GM18873 (cell line): ENCODE measurements around the gene YEATS2.
A peak's percentile ranks its signal among the peaks of the same experiment; 100 is the strongest.
"Not testable (repeated sequence)": the region's sequence is repeated elsewhere in the genome, so short reads cannot be mapped to it uniquely, and the experiment has no call there.

Experiments
- ATAC-seq: cut with Tn5 transposase; IDR thresholded peaks from one replicate; pipeline ENCODE4 v1.9.1; 2021; ENCODE audit warnings: mild to moderate bottlenecking, moderate library complexity, moderate number of reproducible peaks; ENCODE audit not compliant: unreplicated experiment, low FRiP score

The YEATS2 gene

GRCh38 chr3:183697610-183698317, at the start of gene YEATS2:
Gene YEATS2 (plus strand): TSS chr3:183697797. CDS start chr3:183715163, 17,366 bp downstream.
- peak; percentile 39 for ATAC-seq

DNA sequence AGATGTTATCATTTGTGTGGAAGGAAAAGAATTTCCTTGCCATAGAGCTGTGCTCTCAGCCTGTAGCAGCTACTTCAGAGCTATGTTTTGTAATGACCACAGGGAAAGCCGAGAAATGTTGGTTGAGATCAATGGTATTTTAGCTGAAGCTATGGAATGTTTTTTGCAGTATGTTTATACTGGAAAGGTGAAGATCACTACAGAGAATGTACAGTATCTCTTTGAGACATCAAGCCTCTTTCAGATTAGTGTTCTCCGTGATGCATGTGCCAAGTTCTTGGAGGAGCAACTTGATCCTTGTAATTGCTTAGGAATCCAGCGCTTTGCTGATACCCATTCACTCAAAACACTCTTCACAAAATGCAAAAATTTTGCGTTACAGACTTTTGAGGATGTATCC, 47.0 kb upstream of the YEATS2 start:
- ATAC-seq: no peak

DNA sequence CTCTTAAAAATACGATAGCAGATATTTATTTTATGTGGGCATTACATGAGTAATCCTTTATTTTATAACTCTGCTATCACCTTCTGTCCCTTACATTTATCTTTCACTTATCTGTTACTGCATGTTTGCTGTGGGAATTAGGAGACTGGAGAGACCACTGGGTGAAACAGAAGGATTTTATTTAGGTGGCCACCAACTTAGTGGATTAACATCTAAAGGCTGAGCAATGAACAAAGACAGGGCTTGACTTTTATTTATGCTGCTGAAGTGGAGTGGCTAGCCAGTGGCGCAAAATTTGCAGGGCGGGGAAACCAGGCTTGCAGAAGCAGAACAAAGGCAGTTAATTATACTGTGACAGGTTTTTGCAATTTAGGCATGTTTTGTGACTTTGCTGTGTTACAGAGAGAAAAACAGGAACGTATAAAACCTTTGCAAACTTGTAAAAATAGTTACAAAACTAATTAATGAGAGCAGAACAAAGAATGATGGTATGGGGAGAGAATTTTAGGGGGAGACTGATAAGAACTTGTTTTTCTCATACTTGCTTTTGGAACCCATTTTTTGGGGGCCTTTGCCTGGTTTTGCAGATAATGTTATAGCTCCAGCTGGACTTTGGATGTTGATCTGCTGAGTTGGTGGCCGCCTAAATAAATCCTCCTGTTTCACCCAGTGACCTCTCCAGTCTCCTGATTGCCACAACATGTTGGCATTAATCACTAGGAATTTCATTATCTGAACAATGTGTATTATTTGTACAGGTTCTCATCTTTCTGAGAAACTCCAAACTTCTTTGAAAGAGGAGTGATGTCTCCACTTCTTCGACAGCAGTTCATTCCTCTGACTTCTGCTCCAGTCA, 44.2 kb upstream of the YEATS2 start:
- ATAC-seq: no peak

DNA sequence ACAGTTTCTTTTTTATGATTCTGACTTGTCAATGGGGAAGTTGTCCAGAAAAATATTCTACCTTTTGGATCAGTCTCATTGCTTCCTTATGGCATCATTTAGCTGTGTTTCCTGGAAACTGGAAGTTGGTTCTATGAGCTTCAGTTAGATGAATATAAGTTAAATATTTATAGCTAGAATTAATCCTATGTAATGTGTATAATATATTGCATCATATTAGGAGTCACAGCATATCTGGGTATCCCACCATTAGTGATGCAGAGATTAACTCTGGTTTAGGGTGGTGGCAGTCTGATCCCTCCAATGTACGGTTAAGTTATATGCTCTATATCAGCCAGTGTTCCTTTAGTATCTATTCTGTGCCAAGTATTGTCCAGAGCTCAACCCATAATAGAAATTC, 42.9 kb upstream of the YEATS2 start:
- no peak for ATAC-seq

DNA sequence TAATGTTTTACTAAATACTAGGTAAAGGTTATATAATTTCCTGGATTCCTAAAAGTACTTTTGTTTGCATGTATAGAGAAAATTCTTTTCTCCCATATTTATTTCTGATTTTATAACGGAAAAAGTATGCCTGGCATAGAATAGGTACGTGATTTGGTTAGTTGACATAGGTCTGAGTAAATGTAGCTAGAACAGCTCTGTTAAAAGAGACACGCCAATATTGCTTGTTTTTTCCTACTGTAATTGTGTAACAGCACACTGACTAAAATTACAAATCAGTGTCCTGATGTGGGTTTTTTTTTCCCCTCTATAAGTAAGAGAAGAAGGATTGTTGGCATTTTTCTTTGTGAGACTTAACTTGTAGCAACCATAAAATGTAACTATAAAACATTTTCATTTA, 35.5 kb upstream of the YEATS2 start:
- no peak for ATAC-seq

GRCh38 chr3:183664913-183665381, 32.6 kb upstream of the YEATS2 start:
- ATAC-seq: no peak

DNA sequence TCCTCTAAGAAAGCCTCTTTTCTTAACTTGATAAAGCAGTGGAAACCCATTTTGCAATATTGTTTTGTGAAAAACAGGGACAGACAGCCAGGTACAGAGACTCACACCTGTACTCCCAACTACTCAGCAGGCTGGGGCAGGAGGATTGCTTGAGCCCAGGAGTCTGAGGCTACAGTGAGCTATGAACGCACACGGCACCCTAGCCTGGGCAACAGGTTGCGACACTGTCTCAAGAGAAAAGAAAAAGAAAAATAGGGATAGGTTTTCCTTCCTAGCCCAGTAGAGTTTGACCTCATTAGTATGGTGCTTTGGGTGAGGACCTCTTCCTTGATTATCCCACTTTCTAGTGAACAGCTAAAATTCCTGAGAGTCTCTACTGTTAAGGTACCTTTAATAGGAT, 17.5 kb upstream of the YEATS2 start:
- ATAC-seq: no peak

GRCh38 chr3:183687705-183688104, 9.9 kb upstream of the YEATS2 start:
- no peak for ATAC-seq

GRCh38 chr3:183688874-183689273, 8.7 kb upstream of the YEATS2 start:
- no peak for ATAC-seq

DNA sequence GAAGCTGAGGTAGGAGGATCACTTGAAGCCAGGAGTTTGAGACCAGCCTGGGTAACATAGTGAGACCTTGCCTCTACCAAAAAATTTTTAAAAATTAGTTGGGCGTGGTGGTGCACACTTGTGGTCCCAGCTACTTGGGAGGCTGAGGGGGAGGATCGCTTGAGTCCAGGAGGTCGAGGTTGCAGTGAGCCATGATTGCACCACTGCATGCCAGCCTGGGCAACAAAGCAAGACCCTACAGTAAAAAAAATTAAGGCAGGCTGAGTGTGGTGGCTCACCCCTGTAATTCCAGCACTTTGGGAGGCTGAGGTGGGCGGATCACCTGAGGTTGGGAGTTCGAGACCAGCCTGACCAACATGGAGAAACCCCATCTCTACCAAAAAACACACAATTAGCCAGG, 8.0 kb upstream of the YEATS2 start:
- not testable (repeated sequence) for ATAC-seq

DNA sequence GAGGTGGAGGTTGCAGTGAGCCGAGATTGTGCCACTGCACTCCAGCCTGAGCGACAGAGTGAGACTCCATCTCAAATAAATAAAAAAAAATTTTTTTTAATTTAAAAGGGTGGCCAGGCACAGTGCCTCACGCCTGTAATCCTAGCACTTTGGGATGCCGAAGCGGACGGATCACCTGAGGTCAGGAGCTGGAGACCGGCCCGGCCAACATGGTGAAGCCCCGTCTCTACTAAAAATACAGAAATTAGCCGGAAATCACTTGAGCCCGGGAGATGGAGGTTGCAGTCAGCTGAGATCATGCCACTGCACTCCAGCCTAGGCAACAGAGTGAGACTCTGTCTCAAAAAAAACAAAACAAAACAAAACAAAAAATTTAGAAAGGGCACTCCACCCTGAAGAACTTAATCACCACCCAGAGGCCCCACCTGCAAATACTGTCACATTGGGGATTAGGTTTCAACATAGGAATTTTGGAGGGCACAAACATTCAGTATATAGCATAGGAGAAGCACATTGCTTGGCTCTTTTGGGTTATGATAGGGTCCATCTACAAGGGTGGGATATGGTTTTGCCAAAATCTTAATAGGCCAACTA, 7.1 kb upstream of the YEATS2 start:
- no peak for ATAC-seq

DNA sequence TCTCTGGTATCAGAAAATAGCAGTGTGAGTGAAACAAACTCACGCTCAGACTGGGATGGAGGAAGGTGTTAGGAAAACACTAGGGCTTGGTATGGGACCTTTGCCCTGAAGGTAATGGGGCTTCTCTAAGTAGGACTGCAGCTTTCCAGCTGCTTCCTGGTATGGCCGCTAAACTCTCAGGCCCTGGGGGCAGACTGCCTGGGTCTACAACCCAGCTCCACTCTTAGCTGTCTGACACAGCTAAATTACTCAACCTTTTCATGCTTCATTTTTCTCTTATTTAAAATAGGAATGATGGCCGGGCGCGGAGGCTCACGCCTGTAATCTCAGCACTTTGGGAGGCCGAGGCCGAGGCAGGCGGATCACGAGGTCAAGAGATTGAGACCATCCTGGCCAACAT, 5.2 kb upstream of the YEATS2 start:
- ATAC-seq: no peak

DNA sequence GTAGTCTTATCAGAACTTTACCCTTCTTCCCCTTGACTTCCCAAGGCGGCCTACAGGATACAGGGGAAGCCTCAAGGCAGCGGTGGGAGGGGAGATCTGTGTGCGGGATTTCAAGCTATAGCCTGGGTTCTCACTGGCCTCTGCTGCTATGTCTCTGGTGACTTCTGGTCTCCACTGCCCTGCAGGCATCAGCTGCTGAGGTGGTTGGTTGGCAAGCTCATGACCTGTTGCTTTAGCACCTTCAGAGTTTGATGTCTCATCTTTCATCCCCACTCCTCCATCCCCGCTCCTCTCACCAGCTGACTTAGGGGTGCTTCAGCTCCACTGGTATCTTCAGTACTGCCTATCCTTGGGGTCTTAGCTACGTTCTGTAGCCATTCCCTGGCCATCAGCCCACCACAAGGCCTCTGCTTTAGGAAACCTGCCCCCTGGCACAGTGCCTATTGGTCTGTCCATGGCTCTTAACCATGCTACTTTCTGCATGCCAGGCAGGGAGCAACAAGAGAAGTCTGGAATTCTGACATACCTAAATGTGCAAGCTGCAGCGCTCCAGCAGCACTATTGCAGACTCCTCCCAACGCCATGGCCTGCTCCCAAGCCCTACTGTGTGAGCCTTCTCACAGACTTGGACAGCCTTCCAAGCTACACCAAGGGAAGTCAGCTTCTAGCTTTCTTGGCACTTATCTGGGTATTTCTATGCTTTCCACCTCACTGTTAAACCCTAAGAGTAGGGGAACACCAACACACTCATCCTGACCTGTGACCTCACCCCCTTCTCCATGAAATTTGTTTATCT, 1.8 kb upstream of the YEATS2 start:
- no peak for ATAC-seq

DNA sequence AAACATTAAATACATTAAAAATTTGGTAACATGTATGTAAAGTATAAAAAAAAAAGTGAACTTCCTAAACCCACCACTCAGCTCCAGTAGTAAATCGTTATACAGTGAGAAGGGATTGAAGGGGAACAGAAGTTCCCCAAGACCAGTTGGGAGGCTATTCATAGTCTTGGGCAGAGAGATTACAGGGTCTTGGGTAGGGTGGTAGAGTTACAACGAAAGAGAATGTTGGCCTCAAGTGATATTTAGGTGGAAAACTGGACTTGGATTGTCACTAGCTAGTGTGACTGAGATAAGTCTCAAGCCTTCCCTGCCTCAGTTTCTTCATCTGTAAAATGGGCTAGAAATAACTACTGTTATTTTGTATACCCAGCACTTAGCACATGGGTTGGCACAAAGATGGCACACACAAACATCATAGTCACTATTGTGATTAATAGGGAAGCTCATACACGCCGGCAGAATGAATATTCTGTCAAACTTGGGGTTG, 431 bp upstream of the YEATS2 start:
- no peak for ATAC-seq

DNA sequence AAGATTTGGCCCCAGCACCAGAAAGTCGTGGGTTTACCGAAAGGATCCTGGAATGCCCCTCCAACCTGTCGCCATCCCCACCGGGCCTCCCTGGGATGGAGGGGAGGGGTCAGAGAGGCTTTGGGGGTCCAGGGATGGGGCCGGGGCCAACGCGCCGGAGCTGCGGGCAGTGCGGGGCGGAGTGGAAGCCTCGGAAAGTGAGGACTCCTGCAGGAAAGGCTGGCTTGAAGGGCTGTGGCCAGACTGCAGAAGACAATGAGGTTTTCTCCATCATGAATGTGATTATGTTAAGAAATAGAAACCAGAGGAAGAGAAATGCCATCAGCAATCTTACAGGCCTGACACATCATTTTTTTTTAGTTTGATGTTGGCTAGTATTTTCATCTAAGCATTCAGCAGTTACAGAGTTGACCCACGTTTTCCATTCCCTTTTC, 738 bp downstream of the YEATS2 start:
- peak; percentile 10 for ATAC-seq

- no peak for ATAC-seq
These were observed 1.2 kb downstream of the YEATS2 start for GRCh38 chr3:183698756-183699155.

DNA sequence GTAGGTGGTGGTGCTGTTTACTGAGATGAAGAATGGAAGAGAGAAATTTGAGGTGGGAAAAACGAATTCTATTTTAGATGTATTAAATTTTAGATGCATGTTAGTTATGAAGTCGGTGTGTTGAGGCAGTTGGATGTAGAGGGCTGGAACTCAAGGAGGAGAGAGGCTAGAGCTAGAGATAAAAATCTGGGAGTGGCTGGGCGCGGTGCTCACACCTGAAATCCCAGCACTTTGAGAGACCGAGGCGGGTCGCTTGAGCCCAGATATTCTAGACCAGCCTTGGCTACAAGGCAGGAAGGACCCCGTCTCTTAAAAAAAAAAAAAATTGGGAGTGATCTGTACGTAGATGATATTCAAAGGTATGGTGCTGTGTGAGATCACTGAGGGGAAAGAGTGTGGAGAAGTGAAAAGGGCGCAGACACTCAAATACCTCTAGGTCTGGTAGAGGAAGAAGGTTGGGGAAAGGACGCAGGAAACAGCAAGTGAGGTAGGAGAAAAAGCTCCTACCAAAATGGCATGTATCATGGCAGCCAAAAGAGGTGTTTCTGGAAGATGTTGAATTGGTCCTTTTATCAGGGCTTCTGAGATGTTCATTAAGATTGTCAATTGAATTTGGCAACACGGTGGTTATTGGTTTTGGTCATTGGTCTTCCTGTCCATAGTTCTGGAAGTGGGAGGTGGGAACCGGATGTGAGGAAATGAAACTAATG, 1.8 kb downstream of the YEATS2 start:
- no peak for ATAC-seq

DNA sequence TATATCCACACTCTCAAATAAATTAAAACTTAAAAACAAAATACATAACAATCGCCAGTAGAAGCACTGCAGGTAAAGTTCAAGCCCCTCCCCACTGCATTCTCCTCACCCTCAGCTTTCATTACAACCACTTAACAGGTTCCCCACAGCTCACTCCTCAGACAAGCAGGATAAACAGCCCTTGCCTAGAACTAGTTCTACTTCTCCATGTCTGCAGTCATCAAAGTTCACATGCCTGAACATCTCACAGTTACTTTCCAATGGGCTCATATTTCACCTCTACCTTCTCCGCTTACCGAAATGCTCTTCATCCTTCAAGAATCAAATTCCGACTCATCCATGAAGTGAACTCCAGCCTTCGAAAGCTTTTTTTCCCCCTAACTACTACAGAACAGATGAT, 4.1 kb downstream of the YEATS2 start:
- no peak for ATAC-seq

GRCh38 chr3:183703892-183704291, 6.3 kb downstream of the YEATS2 start:
- ATAC-seq: not testable (repeated sequence)

GRCh38 chr3:183710231-183710630, 12.6 kb downstream of the YEATS2 start:
- ATAC-seq: no peak
